Right ventricle myocardium inferior (tissue), 1 donor: ENCODE data around the gene EBI3. TPM values are rescaled to one million over a fixed set of nuclear protein-coding genes. Genes with fewer than 3 reads are reported as not detected.
"Not testable (repeated sequence)": the region's sequence is repeated elsewhere in the genome, so short reads cannot be mapped to it uniquely, and the experiment has no call there.

Experiments used
- ATAC-seq: fragments of 200-7000 bp; cut with Tn5 transposase; one replicate; pipeline ENCODE4 v1.9.1; 2020; ENCODE audit warnings: mild to moderate bottlenecking, moderate library complexity
- DNase-seq: peaks from one replicate; pipeline ENCODE4 v3.0.0; 2021; ENCODE audit errors: missing footprints
- intact Hi-C: fragments of 100-400 bp; cut with DNase I; formaldehyde crosslinking; loops from one replicate; pipeline ENCODE4 v1.11.0; 2022
- total RNA-seq: library from RNA; stranded (reverse); fragmentation: NEBNext Ultra II Directional; extraction: Animal tissue kit (Norgen Biotek cat#: 25700); gene quantifications from one replicate; pipeline ENCODE4 v1.2.1, GENCODE V29; 2021
- donor health status: DM: no; HTN: yes; CAD: no; lungs with severe emphysema.

EBI3 gene
- total RNA-seq, 1 donor from 2014 or later: 0.73 TPM

DNA sequence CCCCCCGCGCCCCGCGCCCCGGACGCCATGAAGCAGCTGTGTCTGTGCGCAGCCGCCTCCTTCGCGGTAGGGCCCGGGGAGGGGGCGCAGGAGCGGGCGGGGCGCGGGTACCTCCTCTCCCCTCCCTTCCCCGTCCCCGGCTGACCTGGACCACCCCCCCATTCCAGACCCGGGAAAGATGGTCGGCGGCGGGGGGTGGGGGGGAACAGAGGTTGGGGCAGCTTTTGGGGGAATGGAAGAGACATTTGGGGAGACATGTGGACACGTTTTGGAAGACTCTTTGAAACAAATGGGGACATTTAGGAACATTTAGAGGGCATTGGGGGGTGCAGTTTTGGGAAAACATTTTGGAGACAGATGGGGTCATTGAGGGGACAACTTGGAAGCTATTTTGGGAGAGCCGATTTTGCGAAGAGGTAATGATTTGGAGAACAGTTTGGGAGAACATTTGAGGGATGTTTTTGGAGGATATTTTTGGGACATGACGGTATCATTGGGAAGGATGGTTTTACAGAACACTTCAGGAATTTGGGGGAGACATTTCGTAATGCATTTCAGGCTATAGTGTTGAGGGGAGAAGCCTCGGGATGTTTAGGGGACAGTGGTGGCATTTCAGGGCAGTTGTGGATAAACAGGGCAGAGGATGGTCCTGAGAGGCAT lies 30.7 kb upstream of the EBI3 start:
- ATAC-seq (no peak), DNase-seq (no peak)

DNA sequence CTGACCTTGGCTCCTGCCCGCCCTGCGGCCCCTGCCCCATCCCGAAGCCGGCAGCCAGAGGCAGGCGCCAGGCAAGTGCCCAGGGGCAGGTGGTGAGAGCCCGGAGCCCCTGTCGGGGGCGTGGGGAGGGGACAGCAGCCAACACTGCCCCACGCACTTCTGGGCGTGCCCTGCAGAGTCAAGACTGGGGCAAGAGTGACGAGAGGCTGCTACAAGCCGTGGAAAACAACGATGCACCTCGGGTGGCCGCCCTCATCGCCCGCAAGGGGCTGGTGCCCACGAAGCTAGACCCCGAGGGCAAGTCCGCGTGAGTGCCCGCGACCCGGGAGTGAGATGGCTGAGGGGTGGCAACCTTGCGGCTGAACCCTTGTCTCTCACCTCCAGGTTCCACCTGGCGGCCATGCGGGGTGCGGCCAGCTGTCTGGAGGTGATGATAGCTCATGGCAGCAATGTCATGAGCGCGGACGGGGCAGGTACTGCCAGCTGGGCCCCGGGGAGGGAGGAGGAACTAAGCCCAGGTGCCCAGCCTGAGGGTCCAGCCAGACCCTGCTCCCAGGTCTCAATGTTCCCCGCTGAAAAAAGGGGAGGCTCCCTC lies 29.5 kb upstream of the EBI3 start:
- intact Hi-C loops: no loop called here
- ATAC-seq: no peak
- no peak for DNase-seq

More for the DNA sequence above, 30.7 kb upstream of the EBI3 start:
- intact Hi-C loops: no loop called here

GRCh38 chr19:4200940-4201542 lies 28.3 kb upstream of the EBI3 start:
- intact Hi-C loops: no loop called here
- no peak for DNase-seq
- ATAC-seq: no peak

DNA sequence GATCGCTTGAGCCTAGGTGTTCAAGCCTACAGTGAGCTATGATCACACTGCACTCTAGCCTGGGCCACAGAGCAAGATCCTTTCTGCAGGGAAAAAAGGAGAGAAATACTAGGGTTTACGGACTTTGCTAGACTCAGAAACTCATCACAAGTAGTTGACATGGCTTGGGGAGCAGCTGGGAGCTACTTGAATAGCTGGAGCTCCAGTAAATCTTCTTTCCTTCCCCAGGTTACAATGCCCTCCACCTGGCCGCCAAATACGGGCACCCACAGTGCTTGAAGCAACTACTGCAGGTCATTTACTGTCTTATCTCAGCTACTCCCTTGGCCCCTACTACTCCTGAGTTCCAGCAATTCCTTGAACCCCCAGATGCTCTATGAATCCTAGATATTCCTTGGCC lies 27.5 kb upstream of the EBI3 start:
- ATAC-seq (no peak), DNase-seq (no peak)
- intact Hi-C loops: no loop called here

DNA sequence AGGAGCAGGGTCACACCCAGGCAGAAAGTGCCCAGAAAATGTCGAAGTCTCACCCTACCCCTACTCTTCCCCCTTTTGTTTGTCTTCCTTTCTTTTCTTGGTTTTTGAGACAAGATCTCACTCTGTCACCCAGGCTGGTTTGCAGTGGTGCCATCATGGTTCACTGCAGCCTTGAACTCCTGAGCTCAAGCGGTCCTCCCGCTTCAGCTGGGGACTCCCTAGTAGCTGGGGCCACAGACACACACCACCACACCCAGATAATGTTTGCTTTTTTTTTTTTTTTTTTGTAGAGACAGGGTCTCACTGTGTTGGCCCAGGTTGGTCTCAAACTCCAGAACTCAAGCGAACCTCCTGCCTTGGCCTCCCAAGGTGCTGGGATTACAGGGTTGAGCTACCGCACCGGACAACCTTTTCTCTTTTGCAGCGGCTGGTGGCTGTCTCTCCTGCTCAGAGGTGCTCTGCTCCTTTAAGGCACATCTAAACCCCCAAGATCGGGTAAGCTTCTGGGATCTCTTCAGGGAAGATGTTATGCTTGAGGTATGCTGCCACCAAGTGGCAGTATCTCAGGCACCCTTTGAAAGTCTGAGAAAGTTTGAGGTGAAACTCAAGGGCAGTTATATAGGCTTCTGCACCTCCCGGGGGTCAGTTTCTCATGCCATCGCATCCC lies 22.4 kb upstream of the EBI3 start:
- ATAC-seq: no peak
- intact Hi-C loops: no loop called here

DNA sequence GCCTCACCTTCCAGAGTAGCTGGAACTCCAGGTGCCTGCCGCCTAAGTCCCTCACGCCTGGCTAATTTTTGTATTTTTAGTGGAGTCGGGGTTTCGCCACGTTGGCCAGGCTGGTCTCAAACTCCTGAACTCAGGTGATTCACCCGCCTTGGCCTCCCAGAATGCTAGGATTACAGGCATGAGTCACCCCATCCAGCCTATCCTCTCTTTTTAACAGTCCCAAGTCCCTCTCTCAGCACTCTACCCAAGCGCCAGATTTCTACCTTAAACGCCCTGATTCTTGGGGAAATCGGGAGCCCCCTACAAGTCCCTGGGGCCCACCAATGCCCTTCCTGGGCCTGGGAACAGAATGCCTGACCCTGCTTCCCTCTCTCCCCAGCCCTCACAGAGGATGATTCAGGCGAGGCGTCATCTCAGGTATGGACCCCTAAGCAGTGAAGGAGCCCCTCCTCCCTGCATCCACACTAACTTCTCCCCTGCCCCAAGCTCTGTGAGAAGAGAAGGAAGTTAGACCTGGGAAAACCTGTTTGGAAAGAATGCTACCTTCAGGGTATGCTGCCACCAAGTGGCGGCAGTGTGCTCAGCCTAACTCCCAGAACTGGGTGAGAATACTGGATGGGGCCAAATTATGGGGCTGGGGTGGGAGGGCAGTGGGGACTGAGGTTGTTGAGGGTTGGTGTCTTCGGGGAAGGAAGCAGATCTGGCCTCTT lies 20.8 kb upstream of the EBI3 start:
- DNase-seq (no peak), ATAC-seq (no peak)
- intact Hi-C loops: no loop called here

More for the DNA sequence above, 22.4 kb upstream of the EBI3 start:
- DNase-seq: no peak

DNA sequence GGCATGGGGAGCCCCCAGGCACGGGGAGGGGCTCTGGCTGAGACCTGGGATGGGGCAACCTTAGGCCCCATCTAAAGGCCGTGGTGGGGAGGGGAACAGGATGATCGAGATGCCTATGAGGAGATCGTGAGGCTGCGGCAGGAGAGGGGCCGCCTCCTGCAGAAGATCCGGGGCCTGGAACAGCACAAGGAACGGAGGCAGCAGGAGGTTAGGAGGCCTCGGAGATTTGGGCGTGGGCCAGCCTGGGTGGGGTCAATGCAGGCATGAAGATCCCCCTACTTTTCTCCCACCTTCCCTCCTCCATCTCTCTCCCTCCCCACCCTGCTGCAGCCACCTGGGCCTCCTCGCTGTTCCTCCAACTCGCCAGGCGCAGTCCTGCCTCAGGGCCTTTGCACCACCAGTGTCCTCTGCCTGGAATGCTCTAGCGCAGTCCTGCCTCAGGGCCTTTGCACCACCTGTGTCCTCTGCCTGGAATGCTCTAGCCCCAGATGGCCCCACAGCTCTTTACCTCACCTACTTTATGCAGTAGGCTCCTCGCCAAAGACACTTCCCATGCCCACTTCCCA lies 19.1 kb upstream of the EBI3 start:
- no peak for ATAC-seq
- intact Hi-C loops: no loop called here
- DNase-seq: no peak

DNA sequence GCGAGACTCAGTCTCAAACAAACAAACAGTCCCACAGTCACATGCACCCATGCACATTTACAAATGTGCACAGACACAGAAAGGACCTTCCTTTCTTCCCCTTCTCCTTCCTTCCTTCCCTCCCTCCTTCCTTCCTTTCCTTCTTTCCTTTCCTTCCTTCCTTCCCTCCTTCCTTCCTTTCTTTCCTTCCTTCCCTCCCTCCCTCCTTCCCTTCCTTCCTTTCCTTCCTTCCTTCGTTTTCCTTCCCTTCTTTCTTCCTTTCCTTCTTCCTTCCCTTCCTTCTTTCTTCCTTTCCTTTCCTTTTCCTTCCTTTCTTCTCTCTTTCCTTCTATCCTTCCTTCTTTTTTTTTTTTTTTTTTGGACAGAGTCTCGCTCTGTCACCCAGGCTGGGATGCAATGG lies 16.2 kb upstream of the EBI3 start:
- ATAC-seq (no peak), DNase-seq (no peak)
- intact Hi-C loops: no loop called here

DNA sequence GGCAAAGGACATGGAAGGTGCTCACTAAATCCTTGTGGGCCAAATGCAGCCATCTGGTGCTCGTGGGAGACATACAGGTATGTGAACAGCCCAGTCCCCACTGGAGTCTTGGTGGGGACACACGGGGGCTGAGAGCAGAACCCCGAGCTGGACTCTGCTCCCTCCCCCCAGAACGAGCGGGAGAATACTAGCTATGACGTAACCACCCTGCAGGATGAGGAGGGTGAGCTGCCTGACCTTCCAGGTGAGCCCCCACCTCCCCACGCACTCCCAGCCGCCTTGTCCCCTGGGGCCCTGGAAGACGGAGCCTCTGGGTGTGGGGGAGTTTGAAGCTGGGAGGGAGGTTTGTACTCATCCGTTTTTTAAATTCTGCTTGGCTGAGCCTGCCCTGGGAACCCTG lies 13.5 kb upstream of the EBI3 start:
- intact Hi-C loops: no loop called here
- no peak for DNase-seq
- no peak for ATAC-seq

- intact Hi-C loops: no loop called here
- ATAC-seq (no peak), DNase-seq (no peak)
Measured at GRCh38 chr19:4216846-4217245, 12.5 kb upstream of the EBI3 start.

- DNase-seq: no peak
- ATAC-seq: no peak
- intact Hi-C loops: no loop called here
Measured at GRCh38 chr19:4217429-4218264, 11.7 kb upstream of the EBI3 start.

- ATAC-seq, DNase-seq, intact Hi-C loops: not testable (repeated sequence)
Measured at GRCh38 chr19:4218523-4218922, 10.8 kb upstream of the EBI3 start.

GRCh38 chr19:4220188-4220587 lies 9.1 kb upstream of the EBI3 start:
- ATAC-seq (no peak), DNase-seq (no peak)
- intact Hi-C loops: no loop called here

DNA sequence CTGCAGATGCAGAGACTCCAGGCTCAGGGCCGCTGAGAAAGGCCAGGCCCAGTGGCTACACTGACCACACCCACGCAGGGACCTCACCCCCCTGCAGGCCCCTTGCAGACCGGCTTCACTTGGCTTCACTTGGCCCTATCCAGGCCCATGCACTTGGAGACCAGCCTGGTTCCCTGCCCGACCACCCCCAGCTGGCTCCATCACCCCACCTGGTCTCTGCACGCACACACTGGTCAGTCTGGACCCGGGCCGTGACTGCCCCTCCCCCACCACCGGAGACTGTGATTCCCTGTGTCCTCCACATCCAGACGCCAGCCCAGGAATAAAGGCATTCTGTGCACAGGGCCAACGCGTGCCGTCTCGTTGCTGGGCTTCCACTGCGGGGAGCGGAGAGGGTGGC lies 4.9 kb upstream of the EBI3 start:
- no peak for DNase-seq
- ATAC-seq: no peak
- intact Hi-C loops: no loop called here

DNA sequence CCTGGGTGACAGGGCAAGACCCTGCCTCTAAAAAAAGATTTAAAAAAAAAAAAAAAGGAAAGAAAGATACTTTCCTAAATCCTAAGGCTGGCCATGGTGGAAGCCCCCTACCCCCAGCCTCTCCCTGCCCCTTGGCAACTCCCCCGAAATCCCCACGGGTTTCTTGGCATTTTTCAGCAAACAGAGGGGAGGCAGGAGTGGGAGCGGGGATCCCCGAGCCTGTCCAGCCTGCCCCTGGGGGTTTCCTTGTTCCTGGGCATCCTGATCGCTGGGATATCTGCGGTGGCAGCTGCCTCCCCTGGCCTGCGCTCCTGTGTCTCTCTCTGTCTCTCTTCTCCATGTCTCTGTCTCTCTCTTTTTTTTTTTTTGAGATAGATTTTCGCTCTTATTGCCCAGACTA lies 3.4 kb upstream of the EBI3 start:
- ATAC-seq (no peak), DNase-seq (no peak)
- intact Hi-C loops: no loop called here

DNA sequence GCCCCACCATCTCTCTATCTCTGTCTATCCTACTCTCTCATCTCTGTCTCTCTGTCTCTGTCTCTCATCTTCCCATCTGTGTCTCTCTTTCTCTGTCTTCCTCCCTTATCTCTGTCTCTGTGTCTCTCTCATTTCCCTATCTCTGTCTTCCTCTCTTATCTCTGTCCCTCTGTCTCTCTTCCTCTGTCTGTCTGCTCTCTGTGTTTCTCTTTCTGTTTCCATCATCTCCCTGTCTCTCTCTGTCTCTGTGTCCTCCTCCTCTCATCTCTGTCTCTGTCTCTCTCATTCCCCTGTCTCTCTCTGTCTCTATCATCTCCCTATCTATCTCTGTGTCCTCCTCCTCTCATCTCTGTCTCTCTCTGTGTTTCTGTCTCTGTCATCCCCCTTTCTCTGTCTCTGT lies 1.6 kb upstream of the EBI3 start:
- DNase-seq (no peak), ATAC-seq (no peak)
- intact Hi-C loops: no loop called here

DNA sequence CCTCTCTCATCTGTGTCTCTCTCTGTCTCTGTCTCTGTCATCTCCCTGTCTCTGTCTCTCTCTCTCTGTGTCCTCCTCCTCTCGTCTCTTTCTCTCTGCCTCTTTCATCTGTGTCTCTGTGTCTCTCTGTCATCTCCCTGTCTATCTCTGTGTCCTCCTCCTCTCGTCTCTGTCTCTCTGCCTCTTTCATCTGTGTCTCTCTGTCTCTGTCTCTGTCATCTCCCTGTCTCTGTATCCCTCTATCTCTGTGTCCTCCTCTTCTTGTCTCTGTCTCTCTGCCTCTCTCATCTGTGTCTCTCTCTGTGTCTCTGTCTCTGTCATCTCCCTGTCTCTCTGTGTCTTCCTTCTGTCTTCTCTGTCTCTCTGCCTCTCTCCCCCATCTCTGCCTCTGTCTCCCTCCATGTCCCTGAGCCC lies 551 bp upstream of the EBI3 start:
- DNase-seq (no peak), ATAC-seq (no peak)
- intact Hi-C loops: no loop called here

DNA sequence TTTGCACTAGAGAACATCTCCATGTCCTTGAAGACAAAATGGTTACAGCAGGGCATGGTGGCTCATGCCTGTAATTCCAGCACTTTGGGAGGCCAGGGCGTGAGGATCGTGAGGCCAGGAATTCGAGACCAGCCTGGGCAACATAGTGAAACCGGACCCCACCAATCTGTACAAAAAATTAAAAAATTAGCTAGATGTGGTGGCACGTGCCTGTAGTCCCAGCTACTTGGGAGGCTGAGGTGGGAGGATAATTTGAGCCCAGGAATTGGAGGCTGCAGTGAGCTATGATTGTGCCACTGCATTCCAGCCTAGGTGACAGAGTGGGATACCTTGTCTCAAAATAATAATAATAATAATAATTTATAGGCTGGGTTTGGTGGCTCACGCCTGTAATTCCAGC lies 914 bp downstream of the EBI3 start:
- DNase-seq: peak; percentile 31
- intact Hi-C loops: not testable (repeated sequence)

More for the DNA sequence above, 914 bp downstream of the EBI3 start:
- ATAC-seq: not testable (repeated sequence)
